GM21717 (cell line): ENCODE data around the gene MYPOP.

Experiments used
- ATAC-seq: cut with Tn5 transposase; IDR thresholded peaks from one replicate; pipeline ENCODE4 v1.9.1; 2021; ENCODE audit warnings: mild to moderate bottlenecking, moderate library complexity; ENCODE audit not compliant: unreplicated experiment

Gene MYPOP

GRCh38 chr19:45901912-45902650 is at the start of gene MYPOP:
TSS of gene MYPOP (minus strand) at chr19:45902613. CDS start at chr19:45901773, 840 bp downstream.
- ATAC-seq = no peak

- ATAC-seq = no peak
Observed at GRCh38 chr19:45947926-45948325, 45.5 kb upstream of the MYPOP start.

- ATAC-seq = no peak
Observed at GRCh38 chr19:45940515-45940805, 38.0 kb upstream of the MYPOP start.

- no peak for ATAC-seq
Observed at GRCh38 chr19:45939792-45940514, 37.5 kb upstream of the MYPOP start.

GRCh38 chr19:45938733-45939319 is 36.4 kb upstream of the MYPOP start:
- no peak for ATAC-seq

- no peak for ATAC-seq
Observed at GRCh38 chr19:45935267-45935666, 32.9 kb upstream of the MYPOP start.

GRCh38 chr19:45934551-45935230 is 32.3 kb upstream of the MYPOP start:
- no peak for ATAC-seq

- no peak for ATAC-seq
Observed at GRCh38 chr19:45933759-45934158, 31.3 kb upstream of the MYPOP start.

- no peak for ATAC-seq
Observed at GRCh38 chr19:45931055-45931454, 28.6 kb upstream of the MYPOP start.

- ATAC-seq = no peak
Observed at GRCh38 chr19:45929247-45929646, 26.8 kb upstream of the MYPOP start.

GRCh38 chr19:45927565-45928261 is 25.3 kb upstream of the MYPOP start:
- ATAC-seq = no peak

GRCh38 chr19:45924891-45925447 is 22.6 kb upstream of the MYPOP start:
- no peak for ATAC-seq

- ATAC-seq = no peak
Observed at GRCh38 chr19:45922281-45922680, 19.9 kb upstream of the MYPOP start.

- no peak for ATAC-seq
Observed at GRCh38 chr19:45920458-45920857, 18.0 kb upstream of the MYPOP start.

GRCh38 chr19:45919678-45920077 is 17.3 kb upstream of the MYPOP start:
- ATAC-seq = no peak

- ATAC-seq = no peak
Observed at GRCh38 chr19:45918721-45919120, 16.3 kb upstream of the MYPOP start.

GRCh38 chr19:45917421-45918091 is 15.1 kb upstream of the MYPOP start:
- no peak for ATAC-seq

- ATAC-seq = no peak
Observed at GRCh38 chr19:45913874-45914830, 11.7 kb upstream of the MYPOP start, which contains the start of gene NANOS2. TSS of gene NANOS2 (minus strand) at chr19:45914778. CDS start at chr19:45914693, 85 bp downstream.

- ATAC-seq = no peak
Observed at GRCh38 chr19:45911291-45911690, 8.9 kb upstream of the MYPOP start.
